Mesothelial cell of epicardium (in vitro differentiated cells): ENCODE data around the gene ZFAND2A. TPM values are rescaled to one million over a fixed set of nuclear protein-coding genes. Genes with fewer than 3 reads are reported as not detected.
"Not testable (repeated sequence)": the region's sequence is repeated elsewhere in the genome, so short reads cannot be mapped to it uniquely, and the experiment has no call there.

Experiments
- DNase-seq, 2 experiments: peaks; one replicate each; pipeline ENCODE4 v3.0.0; 2021; ENCODE audit warnings: low spot score in 2 of 2; ENCODE audit not compliant: unreplicated experiment in 2 of 2
- H3K27ac Mint-ChIP-seq: 2 replicates; pipeline ENCODE4 v1.8.0; 2021; ENCODE audit warnings: mixed read lengths
- H3K27me3 Mint-ChIP-seq: 2 replicates; pipeline ENCODE4 v1.8.0; 2021; ENCODE audit warnings: low read depth, mixed read lengths
- H3K36me3 Mint-ChIP-seq: 2 replicates; pipeline ENCODE4 v1.8.0; 2021; ENCODE audit warnings: mixed read lengths
- H3K4me1 Mint-ChIP-seq: 2 replicates; pipeline ENCODE4 v1.8.0; 2021; ENCODE audit warnings: mixed read lengths
- H3K4me3 Mint-ChIP-seq: 2 replicates; pipeline ENCODE4 v1.8.0; 2021; ENCODE audit warnings: mild to moderate bottlenecking, moderate library complexity, mixed read lengths
- H3K9me3 Mint-ChIP-seq: 2 replicates; pipeline ENCODE4 v1.8.0; 2021; ENCODE audit warnings: mixed read lengths
- total RNA-seq: library from RNA; stranded (reverse); gene quantifications from 3 replicates; pipeline ENCODE4 v1.2.1, GENCODE V29; 2021
- TF ChIP-seq, protein P1 (sequence below): fragments of 200-600 bp; sonication (generic); IDR thresholded peaks from one replicate; pipeline ENCODE4 v1.5.0; 2021; ENCODE audit warnings: antibody characterized with exemption; ENCODE audit not compliant: unreplicated experiment

ZFAND2A gene
- total RNA-seq, 1 donor from 2014 or later: 16.3 TPM

DNA sequence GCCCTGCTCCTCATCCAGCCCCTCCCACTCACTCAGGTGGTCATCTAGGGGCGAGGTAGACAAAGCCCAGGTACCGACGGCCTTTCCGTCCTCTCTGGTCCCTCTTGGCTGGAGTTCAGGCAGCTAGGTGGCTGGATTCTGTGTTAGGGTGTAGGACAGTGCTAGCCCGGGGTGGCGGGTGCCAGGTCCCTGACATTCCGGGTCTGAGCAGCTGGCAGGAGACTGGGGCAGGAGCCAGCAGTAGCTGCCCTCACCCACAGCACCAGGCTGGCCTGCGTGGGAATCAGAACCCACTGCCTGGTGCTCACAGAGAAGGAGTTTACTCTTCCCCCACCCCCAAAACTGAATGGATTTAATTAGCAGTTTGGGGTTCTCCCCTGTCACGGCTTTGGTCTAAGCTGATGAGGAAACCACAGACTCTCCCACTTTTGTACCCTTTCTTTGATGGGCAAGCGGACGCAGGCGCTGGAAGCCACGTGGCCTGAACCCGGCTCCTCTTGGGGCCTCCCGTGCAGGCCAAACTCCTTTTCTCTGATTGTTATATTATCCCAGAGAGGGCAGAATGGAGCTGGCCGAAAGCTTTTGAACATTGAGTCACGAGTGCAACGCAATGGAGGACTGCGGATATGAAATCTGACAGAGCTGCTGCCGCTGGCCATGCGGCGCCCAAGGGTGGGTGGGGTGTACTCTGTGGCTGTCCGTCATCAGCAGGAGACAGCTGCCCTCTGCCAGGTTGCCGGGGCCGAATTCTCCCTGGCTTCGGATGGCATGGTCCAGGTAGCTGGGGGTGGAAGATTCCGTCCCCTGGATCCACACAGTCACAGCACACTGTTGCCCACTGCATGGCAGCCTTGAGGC lies 12.9 kb upstream of the ZFAND2A start:
- H3K36me3 Mint-ChIP-seq: no peaks in the 10 kb centered on the region
- TF ChIP-seq, protein P1, sequence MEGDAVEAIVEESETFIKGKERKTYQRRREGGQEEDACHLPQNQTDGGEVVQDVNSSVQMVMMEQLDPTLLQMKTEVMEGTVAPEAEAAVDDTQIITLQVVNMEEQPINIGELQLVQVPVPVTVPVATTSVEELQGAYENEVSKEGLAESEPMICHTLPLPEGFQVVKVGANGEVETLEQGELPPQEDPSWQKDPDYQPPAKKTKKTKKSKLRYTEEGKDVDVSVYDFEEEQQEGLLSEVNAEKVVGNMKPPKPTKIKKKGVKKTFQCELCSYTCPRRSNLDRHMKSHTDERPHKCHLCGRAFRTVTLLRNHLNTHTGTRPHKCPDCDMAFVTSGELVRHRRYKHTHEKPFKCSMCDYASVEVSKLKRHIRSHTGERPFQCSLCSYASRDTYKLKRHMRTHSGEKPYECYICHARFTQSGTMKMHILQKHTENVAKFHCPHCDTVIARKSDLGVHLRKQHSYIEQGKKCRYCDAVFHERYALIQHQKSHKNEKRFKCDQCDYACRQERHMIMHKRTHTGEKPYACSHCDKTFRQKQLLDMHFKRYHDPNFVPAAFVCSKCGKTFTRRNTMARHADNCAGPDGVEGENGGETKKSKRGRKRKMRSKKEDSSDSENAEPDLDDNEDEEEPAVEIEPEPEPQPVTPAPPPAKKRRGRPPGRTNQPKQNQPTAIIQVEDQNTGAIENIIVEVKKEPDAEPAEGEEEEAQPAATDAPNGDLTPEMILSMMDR: no peak
- DNase-seq: no peak
- peaks cover 2% of the 10 kb centered on the region for H3K9me3 Mint-ChIP-seq
- H3K4me1 Mint-ChIP-seq: no peaks in the 10 kb centered on the region
- no peak overlapping the region for H3K4me3 Mint-ChIP-seq
- no peak overlapping the region for H3K27ac Mint-ChIP-seq
- H3K27me3 Mint-ChIP-seq: peaks cover 9% of the 10 kb centered on the region

DNA sequence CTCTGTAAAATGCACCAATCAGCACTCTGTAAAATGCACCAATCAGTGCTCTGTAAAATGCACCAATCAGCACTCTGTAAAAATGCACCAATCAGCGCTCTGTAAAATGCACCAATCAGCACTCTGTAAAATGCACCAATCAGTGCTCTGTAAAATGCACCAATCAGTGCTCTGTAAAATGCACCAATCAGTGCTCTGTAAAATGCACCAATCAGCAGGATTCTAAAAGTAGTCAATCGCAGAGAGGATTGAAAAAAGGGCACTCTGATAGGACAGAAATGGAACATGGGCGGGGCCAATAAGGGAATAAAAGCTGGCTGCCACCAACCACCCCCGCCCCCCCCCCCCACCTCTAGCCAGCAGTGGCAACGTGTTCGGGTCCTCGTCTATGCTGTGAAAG lies 11.5 kb upstream of the ZFAND2A start:
- not testable (repeated sequence) for H3K27me3 Mint-ChIP-seq, H3K4me3 Mint-ChIP-seq, H3K4me1 Mint-ChIP-seq, H3K9me3 Mint-ChIP-seq, DNase-seq, H3K36me3 Mint-ChIP-seq, H3K27ac Mint-ChIP-seq

DNA sequence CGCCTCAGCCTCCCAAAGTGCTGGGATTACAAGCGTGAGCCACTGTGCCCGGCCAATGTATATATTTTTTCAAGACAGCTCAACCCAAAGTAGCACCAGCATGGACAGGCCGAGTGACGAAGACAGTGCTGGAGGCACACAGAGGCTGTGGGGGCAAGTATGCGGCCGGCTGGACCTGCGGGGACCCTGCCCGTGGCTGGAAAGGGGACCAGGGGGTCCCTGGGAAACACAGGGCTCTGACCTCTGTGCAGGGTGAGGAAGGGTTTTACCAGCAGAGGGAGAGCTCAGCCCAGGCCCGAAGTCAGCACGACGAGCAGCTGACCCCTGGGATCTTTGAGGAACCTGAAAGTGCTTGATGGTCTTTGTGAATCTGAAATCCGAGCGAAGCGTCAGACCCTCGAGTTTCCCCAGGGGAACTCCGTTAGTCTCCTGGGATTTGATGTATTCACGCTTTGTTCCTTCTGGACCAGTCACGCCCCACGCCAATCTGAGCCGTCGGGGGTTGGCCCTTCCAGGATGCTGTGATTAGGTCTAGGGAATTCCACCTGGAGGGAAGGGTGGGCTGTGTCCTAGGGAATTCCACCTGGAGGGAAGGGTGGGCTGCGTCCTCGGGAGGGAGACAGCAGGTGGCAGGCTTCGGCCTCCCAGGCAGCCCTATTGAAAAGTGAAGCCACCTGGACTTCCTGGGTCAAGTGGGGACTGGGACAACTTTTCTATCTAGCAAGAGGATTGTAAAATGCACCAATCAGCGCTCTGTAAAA lies 10.9 kb upstream of the ZFAND2A start:
- Mint-ChIP-seq H3K4me1 (no peaks in the 10 kb centered on the region), H3K9me3 (no peaks in the 10 kb centered on the region), H3K4me3 (no peak overlapping the region), H3K36me3 (no peaks in the 10 kb centered on the region), H3K27ac (no peak overlapping the region), H3K27me3 (peaks cover 9% of the 10 kb centered on the region)
- DNase-seq: no peak
- TF ChIP-seq, protein P1: no peak

DNA sequence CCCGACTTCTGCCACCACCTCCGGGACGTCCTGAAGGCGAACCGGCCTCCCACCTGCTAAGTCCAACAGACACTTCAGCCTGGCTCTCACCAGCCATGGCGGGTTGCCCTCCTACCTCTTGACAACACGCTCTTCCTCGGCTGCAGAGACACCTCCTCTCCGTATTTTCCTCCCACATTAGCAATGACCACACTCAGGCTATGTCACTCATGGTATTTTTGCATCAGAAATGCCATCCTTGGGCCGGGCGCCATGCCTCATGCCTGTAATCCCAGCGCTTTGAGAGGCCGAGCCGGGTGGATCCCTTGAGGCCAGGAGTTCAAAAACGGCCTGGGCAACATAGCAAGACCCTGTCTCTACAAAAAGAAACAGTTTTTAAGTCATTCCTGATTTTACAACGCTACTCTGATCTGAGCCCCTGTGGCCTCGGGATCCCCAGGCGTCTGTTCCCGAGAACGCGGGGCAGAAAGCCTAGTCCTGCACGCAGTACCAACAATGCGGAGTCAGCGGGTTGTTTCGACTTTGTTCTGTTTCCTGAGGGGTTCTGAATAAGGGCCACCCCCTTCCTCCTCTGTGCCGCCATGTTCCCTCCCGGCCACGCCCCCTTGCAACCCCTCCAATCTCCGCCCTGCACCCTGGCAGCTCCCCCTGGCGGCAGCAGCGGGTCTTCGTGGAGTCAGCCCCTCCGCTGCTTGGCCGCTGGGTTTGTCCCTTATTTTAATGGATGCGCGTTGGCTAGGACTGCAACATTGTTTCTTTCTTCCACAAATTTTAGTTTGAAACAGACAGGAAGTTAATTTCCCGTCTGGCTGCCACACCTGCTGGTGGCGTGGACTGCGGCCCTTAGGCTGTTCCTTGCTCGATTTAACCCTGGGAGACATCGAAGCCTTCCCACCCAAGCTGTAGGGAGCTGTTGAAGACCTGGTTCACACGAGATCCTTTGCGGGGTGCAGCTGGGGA lies 9.7 kb upstream of the ZFAND2A start:
- no peak for DNase-seq
- Mint-ChIP-seq H3K27me3 (peaks cover 9% of the 10 kb centered on the region), H3K4me3 (no peak overlapping the region), H3K27ac (no peak overlapping the region), H3K9me3 (no peaks in the 10 kb centered on the region), H3K36me3 (no peaks in the 10 kb centered on the region), H3K4me1 (no peaks in the 10 kb centered on the region)
- TF ChIP-seq, protein P1: peak; percentile 23

DNA sequence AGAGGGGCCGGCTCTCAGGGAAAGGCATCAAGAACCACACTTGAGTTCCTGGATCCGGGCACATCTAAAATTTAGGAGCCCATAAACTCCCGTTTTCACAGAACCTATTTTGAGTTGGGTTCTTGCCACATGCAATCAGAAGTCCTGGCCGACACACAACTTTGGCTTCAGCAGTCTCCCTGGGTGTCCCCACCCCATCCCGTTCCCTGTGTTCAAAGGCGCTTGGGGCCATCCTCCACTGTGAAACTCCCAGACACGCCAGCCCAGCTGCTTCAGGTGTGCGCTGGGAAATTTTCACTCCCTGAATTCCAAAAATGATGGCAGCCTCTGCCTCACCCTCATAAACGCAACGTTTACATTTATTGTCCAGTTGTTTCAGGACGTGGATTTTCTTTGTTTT lies 8.4 kb upstream of the ZFAND2A start:
- H3K27ac Mint-ChIP-seq: no peak overlapping the region
- TF ChIP-seq, protein P1: no peak
- peaks cover 9% of the 10 kb centered on the region for H3K27me3 Mint-ChIP-seq
- H3K4me1 Mint-ChIP-seq: no peaks in the 10 kb centered on the region
- H3K9me3 Mint-ChIP-seq: no peaks in the 10 kb centered on the region
- no peak overlapping the region for H3K4me3 Mint-ChIP-seq
- H3K36me3 Mint-ChIP-seq: no peaks in the 10 kb centered on the region
- no peak for DNase-seq
